CD14-positive monocyte (primary cell): ENCODE data around the gene SUFU. TPM values are rescaled to one million over a fixed set of nuclear protein-coding genes. Genes with fewer than 3 reads are reported as not detected.

Experiments used
- DNase-seq, 3 donors: peaks; one replicate each; pipeline ENCODE4 v3.0.0-alpha.2; 2011 to 2022
- H2AFZ ChIP-seq: 2 replicates; pipeline ENCODE4 v1.6.0; 2012; ENCODE audit warnings: mild to moderate bottlenecking, low read depth, low read length, inconsistent platforms; ENCODE audit not compliant: insufficient read depth, poor library complexity, severe bottlenecking
- H3K27ac ChIP-seq, 2 donors: 1 replicate in 1 of 2; 2 replicates in 1 of 2; pipeline ENCODE4 v1.5.1; 2012 to 2013; ENCODE audit warnings: low read length in 2 of 2, control low read depth in 1 of 2, inconsistent platforms in 1 of 2, low read depth in 1 of 2, mild to moderate bottlenecking in 1 of 2
- H3K27me3 ChIP-seq, 2 donors: one replicate each; pipeline versions ENCODE4 v1.6.0 to v1.6.1; 2011 to 2013; ENCODE audit warnings: low read length in 2 of 2; ENCODE audit not compliant: control insufficient read depth in 2 of 2, insufficient read depth in 2 of 2
- H3K36me3 ChIP-seq, 2 donors: replicated peaks in 1 of 2; 1 replicate in 1 of 2; 2 replicates in 1 of 2; pipeline versions ENCODE4 v1.5.1 to v1.6.1; 2012 to 2013; ENCODE audit warnings: low read length in 2 of 2, control low read depth in 1 of 2, inconsistent platforms in 1 of 2, mild to moderate bottlenecking in 1 of 2; ENCODE audit not compliant: insufficient read depth in 2 of 2, control insufficient read depth in 1 of 2
- H3K4me1 ChIP-seq, 2 donors: 1 replicate in 1 of 2; 2 replicates in 1 of 2; pipeline versions ENCODE4 v1.5.1 to v1.6.1; 2012 to 2013; ENCODE audit warnings: low read length in 2 of 2, control low read depth in 1 of 2, inconsistent platforms in 1 of 2, mild to moderate bottlenecking in 1 of 2, moderate library complexity in 1 of 2; ENCODE audit not compliant: insufficient read depth in 2 of 2, control insufficient read depth in 1 of 2
- H3K4me2 ChIP-seq: replicated peaks from 2 replicates; pipeline ENCODE3; 2012; ENCODE audit warnings: low read length, moderate library complexity, mild to moderate bottlenecking; ENCODE audit not compliant: poor library complexity, severe bottlenecking; ENCODE audit errors: extremely low read depth
- H3K4me3 ChIP-seq, 3 experiments: fragments of 200-600 bp in 1 of 3; sonication (generic) in 1 of 3; replicated peaks in 1 of 3; 1 replicate in 2 of 3; 2 replicates in 1 of 3; pipeline ENCODE4 v1.5.1; 2011 to 2013; ENCODE audit warnings: low read length in 3 of 3, mild to moderate bottlenecking in 3 of 3, control low read depth in 2 of 3, low read depth in 2 of 3, inconsistent platforms in 1 of 3, moderate library complexity in 1 of 3
- H3K79me2 ChIP-seq: 2 replicates; pipeline ENCODE4 v1.6.0; 2012; ENCODE audit warnings: mild to moderate bottlenecking, control low read depth, inconsistent platforms, low read length, moderate library complexity; ENCODE audit not compliant: insufficient read depth
- H3K9ac ChIP-seq: 2 replicates; pipeline ENCODE4 v1.6.0; 2017; ENCODE audit warnings: low read length, mild to moderate bottlenecking; ENCODE audit not compliant: insufficient read depth, poor library complexity, severe bottlenecking
- H3K9me3 ChIP-seq, 2 donors: replicated peaks in 1 of 2; 1 replicate in 1 of 2; 2 replicates in 1 of 2; pipeline versions ENCODE4 v1.5.1 to v1.6.1; 2012 to 2013; ENCODE audit warnings: low read length in 2 of 2, control low read depth in 1 of 2; ENCODE audit not compliant: control insufficient read depth in 1 of 2, insufficient read depth in 1 of 2
- H4K20me1 ChIP-seq: 2 replicates; pipeline ENCODE4 v1.6.0; 2012; ENCODE audit warnings: mild to moderate bottlenecking, low read length, control low read depth, moderate library complexity; ENCODE audit not compliant: insufficient read depth
- H3K27ac Mint-ChIP-seq, 7 donors: one replicate each; pipeline ENCODE4 v1.8.0; 2020; ENCODE audit warnings: mild to moderate bottlenecking in 7 of 7, mixed read lengths in 7 of 7, moderate library complexity in 6 of 7, inconsistent platforms in 2 of 7
- H3K27me3 Mint-ChIP-seq, 3 donors: one replicate each; pipeline ENCODE4 v1.8.0; 2021 to 2022; ENCODE audit warnings: low read depth in 3 of 3, mild to moderate bottlenecking in 3 of 3, mixed read lengths in 3 of 3, moderate library complexity in 3 of 3, inconsistent platforms in 1 of 3
- H3K36me3 Mint-ChIP-seq, 2 donors: one replicate each; pipeline ENCODE4 v1.8.0; 2020; ENCODE audit warnings: mixed read lengths in 2 of 2, inconsistent platforms in 1 of 2, mild to moderate bottlenecking in 1 of 2
- H3K4me1 Mint-ChIP-seq: one replicate; pipeline ENCODE4 v1.8.0; 2020; ENCODE audit warnings: mild to moderate bottlenecking, mixed read lengths
- H3K4me3 Mint-ChIP-seq, 2 donors: one replicate each; pipeline ENCODE4 v1.8.0; 2020; ENCODE audit warnings: mild to moderate bottlenecking in 2 of 2, mixed read lengths in 2 of 2, moderate library complexity in 1 of 2
- H3K9me3 Mint-ChIP-seq, 7 donors: one replicate each; pipeline ENCODE4 v1.8.0; 2020 to 2022; ENCODE audit warnings: mixed read lengths in 7 of 7, mild to moderate bottlenecking in 6 of 7, moderate library complexity in 6 of 7, inconsistent platforms in 2 of 7
- WGBS: methylation state at CpG from one replicate; pipeline ENCODE4 v1.1.5; 2013; ENCODE audit warnings: missing lambda C conversion rate; ENCODE audit not compliant: insufficient coverage; 5-methylcytosine and 5-hydroxymethylcytosine counted together
- intact Hi-C, 2 donors: fragments of 100-400 bp; cut with micrococcal nuclease; formaldehyde crosslinking; loops; one replicate each; pipeline versions ENCODE4 v1.15.0 to v1.15.1; 2023
- polyA plus RNA-seq, 3 donors: library from polyadenylated mRNA; depleted of rRNA in 1 of 3; unstranded in 2 of 3; stranded (reverse) in 1 of 3; fragments of 300-500 nt in 2 of 3; fragments of >200 nt in 1 of 3; fragmentation: Illumina TruSeq in 2 of 3; gene quantifications; 1 replicate in 2 of 3; 2 replicates in 1 of 3; pipeline ENCODE4 v1.2.3, GENCODE V29; 2012 to 2021
- TF ChIP-seq, protein P1 (sequence below): fragments of 200-600 bp; IDR thresholded peaks from one replicate; pipeline ENCODE4 v1.8.0; 2022; ENCODE audit warnings: antibody characterized with exemption, mild to moderate bottlenecking

SUFU gene
- polyA plus RNA-seq, 3 donors, result 3.2 to 10.0 (median 5.7) TPM

DNA sequence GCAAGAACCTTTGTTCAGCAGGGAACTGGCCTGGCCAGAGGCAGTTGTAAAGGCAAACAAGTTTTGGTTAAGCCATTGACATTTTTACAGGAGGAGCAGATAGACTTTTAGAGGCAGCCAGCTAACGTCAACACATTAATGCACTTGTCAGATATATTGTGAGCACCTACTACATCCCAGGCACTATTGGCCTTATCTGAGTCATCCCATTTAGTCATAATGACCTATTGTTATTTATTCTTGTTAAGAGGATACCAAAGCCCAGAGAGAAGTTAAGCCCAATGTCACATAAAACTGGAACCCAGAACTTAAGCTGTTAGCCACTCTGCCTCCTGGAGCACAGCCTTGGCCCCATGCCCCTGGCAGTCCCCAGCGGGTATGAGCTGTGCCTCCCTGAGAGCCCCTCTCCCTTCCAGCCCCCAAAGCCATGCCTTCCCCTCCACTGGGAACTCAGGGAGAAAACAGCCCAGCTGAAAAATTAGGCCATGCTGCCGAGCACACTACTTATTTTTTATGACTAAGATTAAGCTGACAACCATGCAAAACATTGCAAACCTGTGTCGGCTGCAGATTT lies 107.8 kb downstream of the SUFU start:
- no peaks in the 10 kb centered on the region for H3K9me3 Mint-ChIP-seq
- H3K4me1 Mint-ChIP-seq, result peaks cover 2% of the 10 kb centered on the region
- no peak overlapping the region for H3K4me3 Mint-ChIP-seq
- Histone ChIP-seq H4K20me1 (no peaks in the 10 kb centered on the region), H3K27ac (no peak overlapping the region), H3K4me3 (no peak overlapping the region), H3K36me3 (peaks cover 30 to 68% of the 10 kb centered on the region in 2 donors), H3K4me2 (no peak overlapping the region), H3K79me2 (no peaks in the 10 kb centered on the region), H3K9me3 (no peaks in the 10 kb centered on the region), H3K4me1 (no peaks in the 10 kb centered on the region), H3K9ac (no peak overlapping the region), H2AFZ (no peak overlapping the region), H3K27me3 (no peaks in the 10 kb centered on the region)
- DNase-seq, result no peak
- H3K27ac Mint-ChIP-seq, result peak overlapping the region in 1 of 7 donors; percentile 45
- WGBS, result 87% methylated on average over 3 of the region's 4 CpGs
- peaks cover 0 to 4% (median 0%) of the 10 kb centered on the region in 3 donors for H3K27me3 Mint-ChIP-seq
- TF ChIP-seq, protein P1, sequence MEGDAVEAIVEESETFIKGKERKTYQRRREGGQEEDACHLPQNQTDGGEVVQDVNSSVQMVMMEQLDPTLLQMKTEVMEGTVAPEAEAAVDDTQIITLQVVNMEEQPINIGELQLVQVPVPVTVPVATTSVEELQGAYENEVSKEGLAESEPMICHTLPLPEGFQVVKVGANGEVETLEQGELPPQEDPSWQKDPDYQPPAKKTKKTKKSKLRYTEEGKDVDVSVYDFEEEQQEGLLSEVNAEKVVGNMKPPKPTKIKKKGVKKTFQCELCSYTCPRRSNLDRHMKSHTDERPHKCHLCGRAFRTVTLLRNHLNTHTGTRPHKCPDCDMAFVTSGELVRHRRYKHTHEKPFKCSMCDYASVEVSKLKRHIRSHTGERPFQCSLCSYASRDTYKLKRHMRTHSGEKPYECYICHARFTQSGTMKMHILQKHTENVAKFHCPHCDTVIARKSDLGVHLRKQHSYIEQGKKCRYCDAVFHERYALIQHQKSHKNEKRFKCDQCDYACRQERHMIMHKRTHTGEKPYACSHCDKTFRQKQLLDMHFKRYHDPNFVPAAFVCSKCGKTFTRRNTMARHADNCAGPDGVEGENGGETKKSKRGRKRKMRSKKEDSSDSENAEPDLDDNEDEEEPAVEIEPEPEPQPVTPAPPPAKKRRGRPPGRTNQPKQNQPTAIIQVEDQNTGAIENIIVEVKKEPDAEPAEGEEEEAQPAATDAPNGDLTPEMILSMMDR, result no peak
- intact Hi-C loops, result no loop called here
- H3K36me3 Mint-ChIP-seq, result peaks cover 53 to 78% of the 10 kb centered on the region in 2 donors

DNA sequence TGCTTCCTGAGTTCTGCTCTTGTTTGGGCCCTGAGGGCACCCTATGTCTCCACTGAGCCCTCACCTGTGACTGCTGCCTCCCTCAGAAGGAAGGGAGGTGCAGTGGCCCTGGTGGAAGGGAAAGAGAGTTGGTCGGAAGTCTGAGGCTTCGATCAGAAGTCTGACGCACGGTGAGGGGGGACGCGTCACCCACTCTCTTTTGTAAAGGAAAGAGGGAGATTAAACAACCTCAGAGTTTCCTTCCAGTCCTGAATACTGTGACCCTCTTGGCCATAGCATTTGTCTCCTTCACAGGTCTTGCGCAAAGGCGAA lies 109.1 kb downstream of the SUFU start:
- Histone ChIP-seq H3K27me3 (no peaks in the 10 kb centered on the region), H3K36me3 (peaks cover 44 to 71% of the 10 kb centered on the region in 2 donors), H3K4me3 (no peak overlapping the region), H4K20me1 (no peaks in the 10 kb centered on the region), H3K9me3 (no peaks in the 10 kb centered on the region), H3K9ac (no peak overlapping the region), H3K79me2 (no peaks in the 10 kb centered on the region), H3K4me2 (no peak overlapping the region), H3K4me1 (no peaks in the 10 kb centered on the region), H2AFZ (no peak overlapping the region), H3K27ac (no peak overlapping the region)
- peaks cover 58 to 78% of the 10 kb centered on the region in 2 donors for H3K36me3 Mint-ChIP-seq
- H3K27ac Mint-ChIP-seq, result peak overlapping the region in 1 of 7 donors; percentile 60
- peaks cover 0 to 4% (median 0%) of the 10 kb centered on the region in 3 donors for H3K27me3 Mint-ChIP-seq
- DNase-seq, result no peak
- no peak overlapping the region for H3K4me3 Mint-ChIP-seq
- intact Hi-C loops, result no loop called here
- peaks cover 2% of the 10 kb centered on the region for H3K4me1 Mint-ChIP-seq
- TF ChIP-seq, protein P1, result no peak
- 50% methylated on average over 1 of the region's 8 CpGs for WGBS
- no peaks in the 10 kb centered on the region for H3K9me3 Mint-ChIP-seq
